ENCODE measurements around the gene TMEM74B.

DNA sequence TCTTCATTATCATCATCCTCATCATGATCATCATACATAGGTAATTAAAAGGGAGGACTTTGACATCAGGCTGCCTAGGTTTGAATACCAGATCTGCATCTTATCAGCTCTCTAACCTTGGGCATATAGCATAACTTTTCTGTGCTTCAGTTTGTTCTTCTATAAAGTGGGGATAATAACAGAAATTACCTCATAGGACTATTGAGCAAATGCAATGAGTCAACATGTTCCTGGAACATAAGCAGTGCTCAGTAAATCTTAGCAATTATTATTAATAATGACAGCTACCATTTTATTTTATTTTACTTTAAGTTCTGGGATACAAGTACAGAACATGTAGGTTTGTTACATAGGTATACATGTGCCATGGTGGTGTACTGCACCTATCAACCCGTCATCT is 25.7 kb upstream of the TMEM74B start:
- TF ChIP-seq, protein P1, sequence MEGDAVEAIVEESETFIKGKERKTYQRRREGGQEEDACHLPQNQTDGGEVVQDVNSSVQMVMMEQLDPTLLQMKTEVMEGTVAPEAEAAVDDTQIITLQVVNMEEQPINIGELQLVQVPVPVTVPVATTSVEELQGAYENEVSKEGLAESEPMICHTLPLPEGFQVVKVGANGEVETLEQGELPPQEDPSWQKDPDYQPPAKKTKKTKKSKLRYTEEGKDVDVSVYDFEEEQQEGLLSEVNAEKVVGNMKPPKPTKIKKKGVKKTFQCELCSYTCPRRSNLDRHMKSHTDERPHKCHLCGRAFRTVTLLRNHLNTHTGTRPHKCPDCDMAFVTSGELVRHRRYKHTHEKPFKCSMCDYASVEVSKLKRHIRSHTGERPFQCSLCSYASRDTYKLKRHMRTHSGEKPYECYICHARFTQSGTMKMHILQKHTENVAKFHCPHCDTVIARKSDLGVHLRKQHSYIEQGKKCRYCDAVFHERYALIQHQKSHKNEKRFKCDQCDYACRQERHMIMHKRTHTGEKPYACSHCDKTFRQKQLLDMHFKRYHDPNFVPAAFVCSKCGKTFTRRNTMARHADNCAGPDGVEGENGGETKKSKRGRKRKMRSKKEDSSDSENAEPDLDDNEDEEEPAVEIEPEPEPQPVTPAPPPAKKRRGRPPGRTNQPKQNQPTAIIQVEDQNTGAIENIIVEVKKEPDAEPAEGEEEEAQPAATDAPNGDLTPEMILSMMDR (IDR thresholded peaks at IDR 0.05): no peak
- TF ChIP-seq ZFX (IDR thresholded peaks at IDR 0.05; ENCODE audit: borderline replicate concordance): no peak
